Kidney (tissue), 14 donors: ENCODE data around the gene HOXA7. TPM values are rescaled to one million over a fixed set of nuclear protein-coding genes. Genes with fewer than 3 reads are reported as not detected.

ENCODE experiments used
- DNase-seq, 5 donors: peaks; one replicate each; pipeline ENCODE4 v3.0.0-alpha.2; 2013 to 2020
- FAIRE-seq: peaks from 2 replicates; lab custom pipeline; 2012; peaks lifted over from hg19 to GRCh38; lab: Jason Lieb, UNC
- H3K27ac ChIP-seq, 2 donors: one replicate each; pipeline ENCODE4 v1.7.0; 2013; ENCODE audit warnings: low read depth in 2 of 2, low read length in 2 of 2, inconsistent platforms in 1 of 2
- H3K27me3 ChIP-seq: one replicate; pipeline ENCODE4 v1.7.1; 2013; ENCODE audit warnings: low read length, inconsistent platforms; ENCODE audit not compliant: control insufficient read depth, insufficient read depth
- H3K36me3 ChIP-seq, 3 donors: one replicate each; pipeline versions ENCODE4 v1.7.0 to v1.7.1; 2013; ENCODE audit warnings: low read length in 3 of 3, control low read depth in 1 of 3, inconsistent platforms in 1 of 3; ENCODE audit not compliant: insufficient read depth in 3 of 3, control insufficient read depth in 2 of 3
- H3K4me1 ChIP-seq, 3 donors: one replicate each; pipeline versions ENCODE4 v1.7.0 to v1.7.1; 2013; ENCODE audit warnings: low read length in 3 of 3, inconsistent platforms in 1 of 3, low read depth in 1 of 3; ENCODE audit not compliant: control insufficient read depth in 2 of 3, insufficient read depth in 2 of 3
- H3K4me3 ChIP-seq, 3 donors: one replicate each; pipeline versions ENCODE4 v1.7.0 to v1.8.1; 2013; ENCODE audit warnings: low read length in 3 of 3, control low read depth in 1 of 3, inconsistent platforms in 1 of 3
- H3K9ac ChIP-seq, 3 donors: one replicate each; pipeline versions ENCODE4 v1.7.0 to v1.7.1; 2013; ENCODE audit warnings: low read length in 3 of 3, control low read depth in 1 of 3, inconsistent platforms in 1 of 3
- H3K9me3 ChIP-seq, 3 donors: one replicate each; pipeline versions ENCODE4 v1.7.0 to v1.7.1; 2013; ENCODE audit warnings: low read length in 3 of 3, control low read depth in 1 of 3, inconsistent platforms in 1 of 3; ENCODE audit not compliant: control insufficient read depth in 2 of 3, insufficient read depth in 1 of 3
- CTCF ChIP-seq: IDR thresholded peaks from 3 replicates; pipeline ENCODE4 v1.5.1; 2012; ENCODE audit warnings: mild to moderate bottlenecking, moderate library complexity, borderline replicate concordance; ENCODE audit not compliant: insufficient read depth; ENCODE audit errors: extremely low read depth
- intact Hi-C: fragments of 100-400 bp; cut with DNase I; formaldehyde crosslinking; loops from one replicate; pipeline ENCODE4 v1.11.1; 2022
- polyA plus RNA-seq: library from polyadenylated mRNA; stranded (reverse); fragments of 350-450 nt; fragmentation: Illumina TruSeq; extraction: RNeasy Lipid Tissue Mini Kit (QIAGEN cat#74804); gene quantifications from one replicate; pipeline ENCODE4 v1.2.3, GENCODE V29; 2014; ENCODE audit warnings: low read depth, low replicate concordance; ENCODE audit not compliant: insufficient read depth
- total RNA-seq: library from RNA; stranded (reverse); fragmentation: NEBNext Ultra II Directional; extraction: Animal tissue kit (Norgen Biotek cat#: 25700); gene quantifications from one replicate; pipeline ENCODE4 v1.2.1, GENCODE V29; 2021
- donor health status: control.
- donor health status: control.
- donor health status: control.
- donor health status: control.
- donor health status: control.
- donor health status: DM: yes; HTN: yes; CAD: no.
- donor health status: Normal renal cell carcinoma (clear cell type).

The HOXA7 gene
- total and polyA plus RNA-seq, 2 donors from 2014 or later: 23.8 to 31.3 TPM

DNA sequence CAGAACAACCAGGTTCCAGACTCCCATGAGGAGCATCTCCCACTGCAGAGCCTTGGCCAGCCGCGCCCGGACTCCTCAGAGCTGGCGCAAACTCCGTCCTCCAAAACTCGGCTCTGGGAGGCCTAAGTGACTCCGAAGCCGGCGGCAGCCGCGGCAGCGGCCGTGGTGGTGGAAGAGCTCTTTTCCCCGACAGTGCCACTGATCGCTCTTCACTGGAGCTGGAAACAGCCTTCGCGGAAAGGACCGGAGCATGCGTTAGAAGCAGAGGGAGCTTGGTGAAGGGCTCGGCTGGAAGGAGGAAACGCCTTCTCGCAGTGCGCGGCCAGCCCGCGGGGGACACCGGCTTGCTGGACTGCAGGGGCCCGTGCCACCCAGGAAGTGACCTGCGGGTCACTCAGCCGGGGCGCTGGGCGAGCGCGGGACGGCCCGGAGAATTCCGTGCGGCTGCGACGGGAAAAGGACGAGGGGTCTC, 48.4 kb upstream of the HOXA7 start:
- peaks cover 83% of the 10 kb centered on the region for H3K27me3 ChIP-seq
- H3K27ac ChIP-seq: no peak overlapping the region
- DNase-seq (peak in 4 of 5 donors; percentile 46 to 66 (median 58)), FAIRE-seq (no peak)
- no peak for TF ChIP-seq CTCF
- H3K9ac ChIP-seq: no peak overlapping the region
- H3K36me3 ChIP-seq: no peaks in the 10 kb centered on the region
- no peak overlapping the region for H3K4me3 ChIP-seq
- H3K9me3 ChIP-seq: peaks cover 0 to 4% (median 0%) of the 10 kb centered on the region in 3 donors
- H3K4me1 ChIP-seq: peaks cover 0 to 7% (median 5%) of the 10 kb centered on the region in 3 donors
- intact Hi-C loops: loop anchor here (10.0 kb wide), 1 partner anchor 370 kb away; no protein-coding TSS in a partner anchor

DNA sequence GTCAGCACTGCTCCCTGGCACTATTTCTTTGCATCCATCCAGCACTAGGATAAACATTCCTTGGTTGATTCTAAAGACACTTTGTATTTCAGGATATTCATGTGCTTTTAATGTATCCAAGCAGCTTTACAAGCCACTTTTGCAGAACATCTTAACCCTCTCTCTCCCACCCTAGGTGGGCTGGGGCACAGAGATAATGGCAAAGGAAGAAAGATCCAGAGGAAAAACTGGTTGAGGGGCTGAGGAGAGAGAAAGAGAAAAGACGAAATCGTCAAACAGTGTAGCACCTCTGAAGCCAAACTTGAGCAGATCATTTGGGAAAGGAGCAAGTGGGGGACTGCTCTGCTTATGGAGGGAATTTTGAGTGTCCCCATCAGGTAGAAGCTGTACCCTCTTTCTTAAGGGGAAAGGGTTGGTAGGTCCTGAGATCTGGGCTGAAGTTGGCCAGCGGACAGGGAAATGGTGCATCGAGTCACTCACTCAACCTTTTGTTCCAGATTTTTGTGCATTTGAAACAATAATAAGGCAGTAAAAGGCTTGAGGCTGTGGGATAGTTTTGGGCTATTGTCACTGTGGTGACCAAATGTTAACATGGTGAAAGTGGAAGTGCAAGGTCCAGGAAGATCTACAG, 47.6 kb upstream of the HOXA7 start:
- intact Hi-C loops: loop anchor here (10.0 kb wide), 1 partner anchor 371 kb away; no protein-coding TSS in a partner anchor
- Histone ChIP-seq H3K27ac (no peak overlapping the region), H3K9me3 (peaks cover 0 to 4% (median 0%) of the 10 kb centered on the region in 3 donors), H3K4me1 (peaks cover 0 to 7% (median 5%) of the 10 kb centered on the region in 3 donors), H3K36me3 (no peaks in the 10 kb centered on the region), H3K4me3 (no peak overlapping the region), H3K27me3 (peaks cover 84% of the 10 kb centered on the region), H3K9ac (no peak overlapping the region)
- no peak for TF ChIP-seq CTCF
- DNase-seq (peak in 2 of 5 donors; percentile 8 to 19), FAIRE-seq (no peak)

GRCh38 chr7:27203365-27203953, 47.0 kb upstream of the HOXA7 start:
- intact Hi-C loops: loop anchor here (10.0 kb wide), 1 partner anchor 371 kb away; no protein-coding TSS in a partner anchor
- FAIRE-seq: no peak
- H3K9ac ChIP-seq: no peak overlapping the region

More at GRCh38 chr7:27203365-27203953, 47.0 kb upstream of the HOXA7 start:
- peaks cover 0 to 7% (median 5%) of the 10 kb centered on the region in 3 donors for H3K4me1 ChIP-seq
- TF ChIP-seq CTCF: no peak
- peaks cover 85% of the 10 kb centered on the region for H3K27me3 ChIP-seq
- H3K36me3 ChIP-seq: no peaks in the 10 kb centered on the region
- peak in 1 of 5 donors; percentile 20 for DNase-seq
- H3K4me3 ChIP-seq: no peak overlapping the region
- no peak overlapping the region for H3K27ac ChIP-seq
- H3K9me3 ChIP-seq: peaks cover 0 to 4% (median 0%) of the 10 kb centered on the region in 3 donors
